IMR-90 (cell line): ENCODE measurements around the gene TCF12. TPM values are rescaled to one million over a fixed set of nuclear protein-coding genes. Genes with fewer than 3 reads are reported as not detected.

ENCODE experiments used
- ATAC-seq: fragments of 200-7000 bp; cut with Tn5 transposase; 2 replicates; pipeline ENCODE4 v1.9.1; 2020; ENCODE audit warnings: low read depth, mild to moderate bottlenecking, moderate library complexity
- BruUV-seq: library from RNA; stranded (reverse); fragments of 400-500 nt; replicated peaks from 2 replicates; lab custom pipeline; 2021; lab: Mats Ljungman, UMichigan
- CTCF ChIA-PET: fragments of 300-600 bp; formaldehyde crosslinking; extraction: SDS; loops from one replicate; lab custom pipeline; 2021; ENCODE audit warnings: antibody characterized with exemption; lab: Yijun Ruan, JAX
- POLR2A ChIA-PET: fragments of 300-600 bp; sonication (Branson Sonifier 250); formaldehyde crosslinking; loops from one replicate; lab custom pipeline; 2022; ENCODE audit warnings: antibody characterized with exemption; ENCODE audit not compliant: unreplicated experiment; lab: Charles Lee
- DNase-seq: peaks from one replicate; pipeline ENCODE4 v3.0.0; 2013
- H2AFZ ChIP-seq: replicated peaks from 2 replicates; pipeline ENCODE3; 2013; ENCODE audit warnings: low read length, mild to moderate bottlenecking; ENCODE audit not compliant: poor library complexity
- H2AK5ac ChIP-seq: 2 replicates; pipeline ENCODE4 v1.6.1; 2013; ENCODE audit warnings: low read depth, low read length, inconsistent platforms
- H2AK9ac ChIP-seq: replicated peaks from 2 replicates; pipeline ENCODE3; 2013; ENCODE audit warnings: mild to moderate bottlenecking, low read depth, low read length, moderate library complexity; ENCODE audit not compliant: poor library complexity
- H2BK120ac ChIP-seq: 2 replicates; pipeline ENCODE4 v1.6.1; 2013; ENCODE audit warnings: low read depth, low read length, inconsistent platforms
- H2BK15ac ChIP-seq: 3 replicates; pipeline ENCODE4 v1.6.1; 2013; ENCODE audit warnings: low read depth, low read length, inconsistent platforms
- H2BK20ac ChIP-seq: 2 replicates; pipeline ENCODE4 v1.6.1; 2013; ENCODE audit warnings: low read depth, mild to moderate bottlenecking, inconsistent platforms, low read length, moderate library complexity
- H2BK5ac ChIP-seq: 2 replicates; pipeline ENCODE4 v1.6.1; 2013; ENCODE audit warnings: mild to moderate bottlenecking, low read depth, low read length, inconsistent platforms; ENCODE audit not compliant: poor library complexity, severe bottlenecking
- H3K14ac ChIP-seq: replicated peaks from 2 replicates; pipeline ENCODE4 v1.6.1; 2013; ENCODE audit warnings: low read depth, low read length, inconsistent platforms
- H3K18ac ChIP-seq: 2 replicates; pipeline ENCODE4 v1.6.1; 2013; ENCODE audit warnings: low read depth, low read length, control low read depth
- H3K23ac ChIP-seq: 2 replicates; pipeline ENCODE4 v1.6.1; 2013; ENCODE audit warnings: low read depth, low read length, inconsistent platforms
- H3K27ac ChIP-seq: 2 replicates; pipeline ENCODE4 v1.5.1; 2013; ENCODE audit warnings: mild to moderate bottlenecking, control low read depth, low read length; ENCODE audit not compliant: insufficient read depth
- H3K27me3 ChIP-seq: 2 replicates; pipeline ENCODE4 v1.6.1; 2013; ENCODE audit warnings: low read length; ENCODE audit not compliant: control insufficient read depth, insufficient read depth
- H3K36me3 ChIP-seq: 2 replicates; pipeline ENCODE4 v1.6.1; 2013; ENCODE audit warnings: low read length, mixed read lengths; ENCODE audit not compliant: control insufficient read depth, insufficient read depth
- H3K4ac ChIP-seq: 2 replicates; pipeline ENCODE4 v1.6.1; 2013; ENCODE audit warnings: low read depth, low read length, inconsistent platforms
- H3K4me1 ChIP-seq: 2 replicates; pipeline ENCODE4 v1.6.1; 2013; ENCODE audit warnings: low read length, mixed read lengths; ENCODE audit not compliant: control insufficient read depth, insufficient read depth
- H3K4me2 ChIP-seq: 2 replicates; pipeline ENCODE4 v1.6.1; 2013; ENCODE audit warnings: low read depth, mild to moderate bottlenecking, control low read depth, low read length, moderate library complexity
- H3K4me3 ChIP-seq: 2 replicates; pipeline ENCODE4 v1.5.1; 2013; ENCODE audit warnings: low read depth, mild to moderate bottlenecking, control low read depth, low read length, moderate library complexity; ENCODE audit not compliant: insufficient read depth
- H3K56ac ChIP-seq: 2 replicates; pipeline ENCODE4 v1.6.1; 2013; ENCODE audit warnings: low read length, inconsistent platforms; ENCODE audit not compliant: insufficient read depth; ENCODE audit errors: extremely low read depth
- H3K79me1 ChIP-seq, 2 experiments: 2 replicates each; pipeline ENCODE4 v1.6.1; 2013; ENCODE audit warnings: low read length in 2 of 2, inconsistent platforms in 1 of 2, low read depth in 1 of 2
- H3K9ac ChIP-seq: 2 replicates; pipeline ENCODE4 v1.6.1; 2013; ENCODE audit warnings: low read depth, low read length, control low read depth
- H3K9me1 ChIP-seq: 2 replicates; pipeline ENCODE4 v1.6.1; 2013; ENCODE audit warnings: low read length, inconsistent platforms; ENCODE audit not compliant: insufficient read depth
- H3K9me3 ChIP-seq: 2 replicates; pipeline ENCODE4 v1.6.1; 2013; ENCODE audit warnings: low read length; ENCODE audit not compliant: control insufficient read depth, insufficient read depth
- H4K20me1 ChIP-seq: 2 replicates; pipeline ENCODE4 v1.6.1; 2013; ENCODE audit warnings: low read length, inconsistent platforms; ENCODE audit not compliant: insufficient read depth
- H4K5ac ChIP-seq: 2 replicates; pipeline ENCODE4 v1.6.1; 2013; ENCODE audit warnings: mild to moderate bottlenecking, low read depth, low read length, control low read depth
- H4K8ac ChIP-seq, 2 experiments: 2 replicates each; pipeline ENCODE4 v1.6.1; 2013; ENCODE audit warnings: low read depth in 2 of 2, low read length in 2 of 2, control low read depth in 1 of 2, inconsistent platforms in 1 of 2
- H4K91ac ChIP-seq: 2 replicates; pipeline ENCODE4 v1.6.1; 2013; ENCODE audit warnings: low read depth, low read length, inconsistent platforms; ENCODE audit not compliant: insufficient read depth
- BHLHE40 ChIP-seq: fragments of 150-350 bp; IDR thresholded peaks from 2 replicates; pipeline ENCODE4 v1.6.1; 2016; ENCODE audit warnings: mild to moderate bottlenecking, low read depth, low read length
- CHD1 ChIP-seq: IDR thresholded peaks from 2 replicates; pipeline ENCODE4 v1.6.1; 2012; ENCODE audit warnings: low read depth, low read length, improper control_type of control experiment
- CTCF ChIP-seq: conservative IDR thresholded peaks from 2 replicates; pipeline ENCODE4 v1.5.1; 2012; ENCODE audit warnings: mild to moderate bottlenecking, low read depth, low read length, improper control_type of control experiment
- ELK1 ChIP-seq: fragments of 150-350 bp; IDR thresholded peaks from 2 replicates; pipeline ENCODE4 v1.6.1; 2016; ENCODE audit warnings: low read depth, mild to moderate bottlenecking, low read length, moderate library complexity, borderline replicate concordance
- FOS ChIP-seq: fragments of 150-350 bp; IDR thresholded peaks from 2 replicates; pipeline ENCODE4 v1.6.1; 2016; ENCODE audit warnings: low read depth, low read length
- MAFK ChIP-seq: IDR thresholded peaks from 2 replicates; pipeline ENCODE4 v1.6.1; 2012; ENCODE audit warnings: low read depth, low read length, improper control_type of control experiment
- MAZ ChIP-seq: IDR thresholded peaks from 2 replicates; pipeline ENCODE4 v1.6.1; 2012; ENCODE audit warnings: low read depth, mild to moderate bottlenecking, low read length, improper control_type of control experiment, moderate library complexity, borderline replicate concordance
- MXI1 ChIP-seq: IDR thresholded peaks from 2 replicates; pipeline ENCODE4 v1.6.1; 2012; ENCODE audit warnings: low read depth, mild to moderate bottlenecking, low read length, moderate library complexity, borderline replicate concordance
- NFE2L2 ChIP-seq: fragments of 150-350 bp; IDR thresholded peaks from 2 replicates; pipeline ENCODE4 v1.6.1; 2016; ENCODE audit warnings: low read depth, mild to moderate bottlenecking, low read length
- POLR2A ChIP-seq: IDR thresholded peaks from 2 replicates; pipeline ENCODE4 v1.6.1; 2012; ENCODE audit warnings: mild to moderate bottlenecking, low read depth, low read length
- RAD21 ChIP-seq: IDR thresholded peaks from 2 replicates; pipeline ENCODE4 v1.6.1; 2012; ENCODE audit warnings: low read length, improper control_type of control experiment
- RFX5 ChIP-seq: IDR thresholded peaks from 2 replicates; pipeline ENCODE4 v1.8.0; 2012; ENCODE audit warnings: low read depth, mild to moderate bottlenecking, low read length, moderate library complexity
- USF2 ChIP-seq: fragments of 150-350 bp; IDR thresholded peaks from 2 replicates; pipeline ENCODE4 v1.6.1; 2017; ENCODE audit warnings: mild to moderate bottlenecking, antibody characterized with exemption, low read length, low read depth
- WGBS, 2 experiments: methylation state at CpG; one replicate each; pipeline versions ENCODE4 v1.1.5 to v1.1.7; 2013; ENCODE audit warnings: missing lambda C conversion rate in 2 of 2; ENCODE audit not compliant: insufficient read length in 1 of 2; ENCODE audit errors: extremely low coverage in 2 of 2; 5-methylcytosine and 5-hydroxymethylcytosine counted together
- dilution Hi-C: fragments of 300-500 bp; cut with HindIII; formaldehyde crosslinking; loops from one replicate; pipeline ENCODE4 v1.14.3; 2018; ENCODE audit warnings: low sequenced_read_pairs; ENCODE audit not compliant: unreplicated experiment
- in situ Hi-C: fragments of 300-500 bp; cut with MboI; formaldehyde crosslinking; loops from 3 replicates; pipeline ENCODE4 v1.14.3; 2019; ENCODE audit warnings: low sequenced_read_pairs, inconsistent platforms, mixed read lengths
- intact Hi-C: fragments of 100-400 bp; cut with micrococcal nuclease; formaldehyde crosslinking; loops from 2 replicates; pipeline ENCODE4 v1.10.0; 2022
- polyA plus RNA-seq, 3 experiments: library from polyadenylated mRNA; depleted of rRNA; stranded (reverse); fragments of >200 nt; gene quantifications; 2 replicates each; pipeline ENCODE4 v1.2.3, GENCODE V29; 2012; ENCODE audit warnings: low replicate concordance in 1 of 3
- total RNA-seq: library from RNA; depleted of rRNA; stranded (reverse); fragments of >200 nt; gene quantifications from 2 replicates; pipeline ENCODE4 v1.2.3, GENCODE V29; 2012

The TCF12 gene
- total and polyA plus RNA-seq, 2 of the 4 experiments (the other 2 are of a cell fraction) = 79.4 to 160 TPM

DNA sequence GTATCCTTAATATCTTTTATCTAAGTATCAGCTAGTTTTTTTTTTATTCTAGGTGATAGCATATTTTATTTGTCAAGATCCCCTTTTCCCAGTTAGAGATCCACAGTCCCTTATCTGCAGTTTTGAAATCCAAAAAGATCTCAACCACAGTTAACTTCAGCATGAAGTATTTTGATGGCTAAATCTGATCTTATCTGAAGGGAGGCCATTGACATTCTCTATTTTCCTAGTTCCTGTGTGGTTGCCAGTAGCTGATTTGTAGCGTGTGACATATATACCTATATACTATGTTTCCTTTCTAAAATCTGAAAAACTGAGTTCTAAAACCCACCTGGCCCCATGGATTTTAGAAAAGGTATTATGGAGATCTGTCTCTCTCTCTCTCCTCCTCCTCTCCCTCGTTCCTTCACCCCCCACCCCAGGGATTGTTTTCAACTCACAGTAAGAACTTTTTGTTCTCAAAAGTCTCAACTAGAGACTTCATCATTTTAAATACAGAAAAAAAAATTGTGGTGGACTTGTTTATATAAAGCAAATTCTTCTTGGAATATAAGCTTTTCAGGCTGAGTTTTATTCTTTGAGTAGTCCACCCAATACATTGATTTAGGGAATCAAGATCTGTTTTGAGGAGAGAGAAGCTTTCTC is 12.3 kb downstream of the TCF12 start:
- Histone ChIP-seq H3K4me2 (peak overlapping the region; percentile 67), H3K9me3 (0 out of 2 replicates have a peak, but pooled peaks cover 2% of the 10 kb centered on the region), H2BK15ac (no peak overlapping the region), H4K5ac (no peak overlapping the region; the same call in 1 of the 2 replicates), H3K56ac (no peak overlapping the region), H3K4ac (no peak overlapping the region), H2BK20ac (no peak overlapping the region), H3K79me1 (peaks cover 27 to 65% of the 10 kb centered on the region in 2 experiments), H4K8ac (no peak overlapping the region), H3K18ac (no peak overlapping the region), H4K91ac (no peak overlapping the region), H3K36me3 (peaks cover 6% of the 10 kb centered on the region), H3K14ac (no peak overlapping the region), H2AK5ac (no peak overlapping the region), H3K27ac (no peak overlapping the region; the same call in 1 of the 2 replicates), H4K20me1 (peaks cover 60% of the 10 kb centered on the region; the same call in 1 of the 2 replicates), H2AFZ (no peak overlapping the region), H3K27me3 (no peaks in the 10 kb centered on the region), H2BK120ac (no peak overlapping the region), H3K9me1 (peaks cover 6% of the 10 kb centered on the region; the same call in 1 of the 2 replicates), H3K4me3 (no peak overlapping the region), H3K9ac (no peak overlapping the region), H2AK9ac (no peak overlapping the region), H3K23ac (no peak overlapping the region), H2BK5ac (no peak overlapping the region), H3K4me1 (peaks cover 10% of the 10 kb centered on the region)
- in situ Hi-C loops (no loop called here), dilution Hi-C loops (no loop called here), intact Hi-C loops (no loop called here)
- ATAC-seq (peak; percentile 18), DNase-seq (peak; percentile 22)
- no CpG with 5 or more reads among the region's 2 CpGs for WGBS, 2 experiments
- ChIA-PET CTCF (interaction anchor here (0.6 to 1.0 kb wide), 3 partner anchors 25 to 1457 kb away, joined by 3 to 5 read pairs (median 3); no protein-coding TSS in a partner anchor), POLR2A (no interaction called here)
- BruUV-seq = no TSS peak
- TF ChIP-seq MXI1 (no peak), BHLHE40 (no peak), CHD1 (no peak), FOS (no peak), MAFK (no peak), USF2 (no peak), RFX5 (no peak), POLR2A (no peak), NFE2L2 (no peak), RAD21 (no peak), MAZ (no peak), ELK1 (no peak), CTCF (no peak)
